GM18951 (cell line): ENCODE data around the gene ARMC9.

Source experiments
- POLR2A ChIP-seq: IDR thresholded peaks from 4 replicates; pipeline ENCODE4 v1.6.1; 2011; ENCODE audit warnings: mild to moderate bottlenecking; ENCODE audit not compliant: insufficient read length, insufficient read depth; ENCODE audit errors: extremely low read depth
- in situ Hi-C: fragments of 300-500 bp; cut with MboI; formaldehyde crosslinking; loops from one replicate; pipeline ENCODE4 v1.12.0; 2022; ENCODE audit warnings: low sequenced_read_pairs, mixed read lengths, inconsistent platforms; ENCODE audit not compliant: unreplicated experiment

ARMC9 gene

DNA sequence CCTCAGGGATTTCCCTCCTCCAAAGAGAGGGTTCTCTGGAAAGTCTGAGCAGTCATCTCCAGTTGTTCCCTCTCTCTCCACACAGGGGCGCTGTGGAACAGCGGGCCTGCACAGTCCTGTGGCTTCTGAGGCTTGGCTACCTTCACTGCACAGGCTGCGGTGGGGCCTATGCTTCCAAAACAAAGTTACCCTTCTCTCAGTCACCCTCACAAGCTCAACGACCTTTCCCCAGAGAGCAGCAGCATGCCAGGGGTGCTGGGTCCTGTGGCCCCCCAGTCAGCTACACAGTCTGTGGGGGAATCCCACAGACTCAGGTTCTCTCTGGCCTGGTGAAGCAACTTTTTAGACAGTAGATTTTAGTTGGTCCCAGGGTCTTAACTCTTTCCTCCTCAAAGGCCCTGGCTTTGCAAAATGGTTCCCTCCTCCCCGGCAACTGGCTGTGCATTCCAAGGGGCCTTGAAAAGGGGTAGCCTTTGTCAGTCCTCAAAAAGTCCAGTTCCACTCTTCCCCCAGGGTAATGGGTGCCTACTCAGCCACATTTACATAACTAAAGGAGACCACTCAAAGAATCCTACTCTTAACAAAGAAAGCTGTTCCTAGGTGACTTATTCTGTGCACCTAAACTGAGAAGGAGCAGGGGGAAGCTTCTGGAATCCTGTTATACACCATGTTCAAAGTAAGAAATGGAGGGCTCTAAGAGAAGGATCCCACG, 212.0 kb downstream of the ARMC9 start:
- in situ Hi-C loops: no loop called here
- no peak for TF ChIP-seq POLR2A

GRCh38 chr2:231411237-231411636, 212.8 kb downstream of the ARMC9 start:
- TF ChIP-seq POLR2A: no peak
- in situ Hi-C loops: no loop called here

GRCh38 chr2:231411831-231412617, 213.6 kb downstream of the ARMC9 start:
- in situ Hi-C loops: no loop called here
- peak; percentile 49 for TF ChIP-seq POLR2A

- no peak for TF ChIP-seq POLR2A
- in situ Hi-C loops: no loop called here
Measured at GRCh38 chr2:231412618-231412963, 214.2 kb downstream of the ARMC9 start.

- TF ChIP-seq POLR2A: no peak
- in situ Hi-C loops: no loop called here
Measured at GRCh38 chr2:231413456-231413855, 215.0 kb downstream of the ARMC9 start.

GRCh38 chr2:231413921-231414476, 215.6 kb downstream of the ARMC9 start:
- TF ChIP-seq POLR2A: no peak
- in situ Hi-C loops: no loop called here

- in situ Hi-C loops: no loop called here
Measured at GRCh38 chr2:231415029-231415428, 216.6 kb downstream of the ARMC9 start.

DNA sequence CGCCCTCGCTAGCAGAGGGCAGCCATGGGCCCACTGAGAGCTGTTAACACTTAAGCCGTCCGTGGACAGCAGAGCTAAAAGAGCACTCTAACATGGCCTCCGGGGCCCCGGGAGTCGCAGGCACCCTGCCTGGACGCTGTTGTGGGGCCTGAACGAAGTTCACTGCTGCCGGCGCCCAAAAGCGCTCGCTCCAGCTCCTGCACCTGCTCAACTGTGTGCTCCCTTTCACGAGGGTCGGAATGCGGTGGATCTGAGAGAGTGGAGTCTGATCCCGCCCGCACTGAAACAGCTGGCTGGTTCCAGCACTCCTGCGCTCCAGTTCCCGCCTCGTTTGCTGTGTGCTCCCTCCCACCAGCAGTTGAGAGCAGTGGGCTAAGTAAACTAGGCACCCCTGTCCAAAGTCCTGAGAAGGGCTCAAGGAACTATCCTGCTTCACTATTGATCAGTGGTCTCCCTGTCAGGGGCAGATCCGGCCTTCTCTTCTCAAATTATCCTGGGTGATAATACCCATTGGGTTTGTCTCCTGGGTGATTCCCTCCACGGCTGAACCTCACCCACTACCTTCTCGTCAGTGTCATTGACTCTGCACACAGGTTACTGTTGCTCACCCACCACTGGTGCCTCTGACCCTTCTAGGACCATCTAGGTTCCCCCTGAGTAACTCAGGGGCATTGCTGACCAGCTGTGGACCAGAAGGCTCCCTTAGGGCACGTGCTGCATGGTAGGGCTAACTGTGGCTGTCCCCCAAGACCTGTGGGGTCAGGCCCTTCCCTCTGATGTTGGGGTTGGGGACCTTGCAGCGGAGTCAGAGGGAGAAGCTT, 220.6 kb downstream of the ARMC9 start:
- in situ Hi-C loops: no loop called here
- TF ChIP-seq POLR2A: no peak

More at GRCh38 chr2:231415029-231415428, 216.6 kb downstream of the ARMC9 start:
- TF ChIP-seq POLR2A: no peak

DNA sequence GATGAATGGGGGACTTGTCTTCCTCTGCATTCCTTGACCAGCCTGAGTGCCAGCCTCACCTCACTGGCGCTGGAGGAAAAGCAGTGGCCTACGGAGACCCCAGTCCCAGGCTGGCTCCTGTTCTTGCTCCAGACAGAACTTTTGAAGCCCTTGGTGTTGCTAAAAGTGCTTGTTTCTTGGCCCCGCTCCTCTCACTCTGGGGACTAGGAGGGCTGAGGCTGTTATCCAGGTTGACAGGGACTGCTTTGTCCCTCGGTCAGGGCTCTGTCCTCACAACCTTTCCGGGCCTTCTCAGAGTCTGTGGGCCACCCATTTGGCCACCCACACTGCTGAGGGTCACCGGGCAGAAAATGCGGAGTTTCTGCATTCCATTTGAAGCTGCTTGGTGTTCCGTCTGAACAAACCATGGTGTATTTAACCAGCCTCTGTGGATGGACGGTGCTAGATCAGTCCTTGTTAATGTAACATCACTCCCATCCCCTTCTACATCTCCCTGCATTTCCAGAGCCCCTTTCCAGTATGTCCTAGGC, 222.7 kb downstream of the ARMC9 start:
- no peak for TF ChIP-seq POLR2A
- in situ Hi-C loops: no loop called here

- TF ChIP-seq POLR2A: no peak
- in situ Hi-C loops: no loop called here
Measured at GRCh38 chr2:231422056-231422455, 223.6 kb downstream of the ARMC9 start.

DNA sequence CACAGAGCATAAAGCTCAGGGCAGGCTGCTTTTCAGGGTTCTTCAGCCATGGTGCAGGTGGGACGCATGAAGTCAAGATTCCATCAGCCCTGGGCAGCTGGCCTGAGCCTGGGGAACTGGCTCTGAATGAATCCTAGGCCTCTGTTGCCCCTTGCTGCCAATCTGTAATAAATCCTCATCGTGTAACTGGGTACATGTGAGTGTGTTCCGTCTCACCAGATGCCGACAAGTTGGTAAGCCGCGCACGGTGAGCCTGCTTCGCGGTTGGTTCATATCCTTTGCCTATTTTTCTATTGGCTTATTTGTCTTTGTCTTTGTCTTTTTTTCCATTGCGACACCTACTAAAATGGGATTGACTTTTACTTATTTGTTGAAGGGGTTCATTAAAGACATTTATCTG, 224.7 kb downstream of the ARMC9 start:
- no peak for TF ChIP-seq POLR2A
- in situ Hi-C loops: no loop called here
